Prostate gland (tissue), 2 donors: ENCODE measurements around the gene AMBP. TPM values are rescaled to one million over a fixed set of nuclear protein-coding genes. Genes with fewer than 3 reads are reported as not detected.

Experiments used
- DNase-seq: peaks from one replicate; pipeline ENCODE4 v3.0.0-alpha.2; 2019; ENCODE audit warnings: low spot score
- H3K27ac ChIP-seq, 2 donors: fragments of 200-600 bp; sonication (generic); 2 replicates each; pipeline ENCODE4 v1.5.1; 2017 to 2019
- H3K27me3 ChIP-seq: fragments of 200-600 bp; sonication (generic); replicated peaks from 2 replicates; pipeline ENCODE4 v1.5.1; 2019; ENCODE audit not compliant: insufficient read depth
- H3K36me3 ChIP-seq, 2 donors: fragments of 200-600 bp; sonication (generic); 1 replicate in 1 of 2; 2 replicates in 1 of 2; pipeline versions ENCODE4 v1.5.1 to v1.8.1; 2017 to 2019
- H3K4me1 ChIP-seq: fragments of 200-600 bp; sonication (generic); replicated peaks from 2 replicates; pipeline ENCODE4 v1.5.1; 2019
- H3K4me3 ChIP-seq, 2 donors: fragments of 200-600 bp; sonication (generic); 2 replicates each; pipeline ENCODE4 v1.5.1; 2017 to 2019
- H3K9me3 ChIP-seq: fragments of 200-600 bp; sonication (generic); 2 replicates; pipeline ENCODE4 v1.5.1; 2017
- CTCF ChIP-seq, 4 experiments: fragments of 200-600 bp in 2 of 4; fragments of 450-650 bp in 2 of 4; sonication (generic) in 2 of 4; IDR thresholded peaks; 1 replicate in 3 of 4; 2 replicates in 1 of 4; pipeline ENCODE4 v1.5.1; 2016 to 2019; ENCODE audit warnings: antibody characterized with exemption in 4 of 4, mild to moderate bottlenecking in 2 of 4, moderate library complexity in 2 of 4
- POLR2A ChIP-seq: fragments of 450-650 bp; IDR thresholded peaks from one replicate; pipeline ENCODE4 v1.6.1; 2016; ENCODE audit warnings: antibody characterized with exemption, mild to moderate bottlenecking
- POLR2AphosphoS5 ChIP-seq: sonication (generic); formaldehyde crosslinking; IDR thresholded peaks from one replicate; pipeline ENCODE4 v1.6.1; 2017; ENCODE audit warnings: antibody characterized with exemption
- WGBS: methylation state at CpG from one replicate; pipeline ENCODE4 v1.1.5; 2018; 5-methylcytosine and 5-hydroxymethylcytosine counted together
- intact Hi-C: fragments of 100-400 bp; cut with DNase I; formaldehyde crosslinking; loops from one replicate; pipeline ENCODE4 v1.14.2; 2022
- total RNA-seq, 2 donors: library from RNA; depleted of rRNA; stranded (reverse); fragments of >200 nt; gene quantifications; one replicate each; pipeline ENCODE4 v1.1.0, GENCODE V29; 2016

AMBP gene
- total RNA-seq, 2 donors from 2014 or later = 0.23 to 1.5 TPM

- no peaks in the 10 kb centered on the region for H3K4me1 ChIP-seq
- H3K9me3 ChIP-seq = no peaks in the 10 kb centered on the region
- WGBS = 55% methylated on average over 10 of the region's 10 CpGs
- no peak overlapping the region for H3K4me3 ChIP-seq
- intact Hi-C loops = loop anchor here (2.0 to 5.0 kb wide), 2 partner anchors 75 to 209 kb away; partner anchors contain the start of gene COL27A1
- TF ChIP-seq POLR2A (no peak), POLR2AphosphoS5 (peak; percentile 85), CTCF (IDR thresholded peaks at IDR 0.05) (peak; percentile 93 to 96 (median 94))
- no peak overlapping the region for H3K27ac ChIP-seq
- DNase-seq = peak; percentile 93
- no peaks in the 10 kb centered on the region for H3K36me3 ChIP-seq
- H3K27me3 ChIP-seq = no peaks in the 10 kb centered on the region
These were observed 4.1 kb upstream of the AMBP start for GRCh38 chr9:114082017-114082762.

DNA sequence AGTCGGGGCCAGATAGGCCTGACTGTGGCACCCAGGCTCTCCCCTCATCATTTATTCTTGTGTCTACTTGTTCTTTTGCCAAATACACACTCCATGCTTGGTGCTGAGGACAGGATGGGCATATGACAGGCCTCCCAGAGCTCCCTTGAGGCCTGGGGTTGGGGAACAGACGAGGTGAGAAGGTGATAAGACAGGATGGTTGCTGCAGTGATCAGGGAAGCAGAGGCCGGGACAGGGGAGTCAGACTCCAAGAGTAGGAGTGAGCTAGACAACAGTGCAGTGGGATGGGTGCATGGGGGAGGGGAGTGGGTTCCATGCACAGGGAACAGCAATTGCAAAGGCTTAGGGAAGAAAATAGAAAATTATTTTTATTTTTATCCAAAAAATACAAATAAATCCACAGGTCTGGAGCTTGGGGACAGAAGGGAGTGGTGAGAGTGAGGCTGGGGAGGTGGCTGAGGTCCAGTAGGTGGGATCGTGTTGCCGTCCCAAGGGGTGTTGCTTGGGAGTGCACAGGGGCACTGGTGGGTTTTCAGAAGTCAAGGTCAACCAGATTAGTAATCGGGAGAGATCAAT, 3.4 kb upstream of the AMBP start:
- no peaks in the 10 kb centered on the region for H3K27me3 ChIP-seq
- intact Hi-C loops = loop anchor here (2.0 to 5.0 kb wide), 2 partner anchors 76 to 209 kb away; partner anchors contain the start of gene COL27A1
- WGBS = 87% methylated on average over 6 of the region's 6 CpGs
- no peaks in the 10 kb centered on the region for H3K9me3 ChIP-seq
- no peak overlapping the region for H3K4me3 ChIP-seq
- peak overlapping the region; percentile 63 to 64 for H3K27ac ChIP-seq
- H3K36me3 ChIP-seq = no peaks in the 10 kb centered on the region
- TF ChIP-seq POLR2A (no peak), POLR2AphosphoS5 (no peak), CTCF (IDR thresholded peaks at IDR 0.05) (no peak)
- no peaks in the 10 kb centered on the region for H3K4me1 ChIP-seq
- no peak for DNase-seq

GRCh38 chr9:114080773-114081440, 2.8 kb upstream of the AMBP start:
- 64% methylated on average over 7 of the region's 7 CpGs for WGBS

DNA sequence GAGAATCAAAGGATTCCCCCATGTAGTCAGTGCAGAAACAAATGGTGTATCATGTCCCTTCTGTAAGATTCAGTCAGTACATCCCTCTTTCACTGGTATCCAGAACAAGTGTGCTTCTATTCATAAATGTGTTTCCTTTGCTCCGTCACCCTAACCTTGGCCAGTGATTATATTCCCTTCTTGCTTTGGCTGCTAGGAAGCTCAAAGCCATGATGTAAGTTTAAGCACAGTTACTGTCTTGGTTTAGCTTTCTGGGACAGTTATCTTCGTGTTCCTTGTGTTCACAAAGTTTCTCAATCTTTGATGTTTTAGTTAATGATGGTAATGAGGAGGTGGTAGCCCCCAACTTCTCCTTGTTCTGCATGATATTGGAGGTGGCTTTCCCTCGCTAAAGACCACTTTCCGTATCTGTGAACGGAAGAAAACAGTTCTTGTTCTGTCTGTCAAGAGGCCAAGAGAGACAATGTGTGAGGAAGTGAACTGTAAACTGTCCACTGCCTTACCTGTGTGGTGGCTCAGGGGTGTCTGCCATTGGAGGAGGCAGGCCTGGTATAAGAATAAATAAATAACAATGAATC, 2.2 kb upstream of the AMBP start:
- DNase-seq = peak; percentile 43
- no peak for TF ChIP-seq CTCF (IDR thresholded peaks at IDR 0.05)
- TF ChIP-seq POLR2A = no peak
- TF ChIP-seq POLR2AphosphoS5 = no peak
- no peak overlapping the region for H3K4me3 ChIP-seq
- 73% methylated on average over 5 of the region's 5 CpGs for WGBS
- peak overlapping the region; percentile 63 to 64 for H3K27ac ChIP-seq
- no peaks in the 10 kb centered on the region for H3K4me1 ChIP-seq
- no peaks in the 10 kb centered on the region for H3K36me3 ChIP-seq
- H3K27me3 ChIP-seq = no peaks in the 10 kb centered on the region
- H3K9me3 ChIP-seq = no peaks in the 10 kb centered on the region
- intact Hi-C loops = loop anchor here (5.0 kb wide), 1 partner anchor 77 kb away; the partner anchor contains the start of gene COL27A1

More at GRCh38 chr9:114080773-114081440, 2.8 kb upstream of the AMBP start:
- Histone ChIP-seq H3K4me3 (no peak overlapping the region), H3K9me3 (no peaks in the 10 kb centered on the region), H3K27me3 (no peaks in the 10 kb centered on the region), H3K27ac (peak overlapping the region; percentile 63 to 64), H3K4me1 (no peaks in the 10 kb centered on the region), H3K36me3 (no peaks in the 10 kb centered on the region)
- intact Hi-C loops = loop anchor here (5.0 kb wide), 1 partner anchor 76 kb away; the partner anchor contains the start of gene COL27A1
- no peak for TF ChIP-seq POLR2A
- TF ChIP-seq CTCF (IDR thresholded peaks at IDR 0.05) = peak in 1 of 4 experiments; percentile 2
- peak; percentile 46 for TF ChIP-seq POLR2AphosphoS5
- peak; percentile 57 for DNase-seq
